ENCODE measurements around the gene HES5. TPM values are rescaled to one million over a fixed set of nuclear protein-coding genes. Genes with fewer than 3 reads are reported as not detected.

Gene HES5
- polyA plus RNA-seq, 1 of the 3 experiments (the other 2 are of a cell fraction) = 0.03 TPM

DNA sequence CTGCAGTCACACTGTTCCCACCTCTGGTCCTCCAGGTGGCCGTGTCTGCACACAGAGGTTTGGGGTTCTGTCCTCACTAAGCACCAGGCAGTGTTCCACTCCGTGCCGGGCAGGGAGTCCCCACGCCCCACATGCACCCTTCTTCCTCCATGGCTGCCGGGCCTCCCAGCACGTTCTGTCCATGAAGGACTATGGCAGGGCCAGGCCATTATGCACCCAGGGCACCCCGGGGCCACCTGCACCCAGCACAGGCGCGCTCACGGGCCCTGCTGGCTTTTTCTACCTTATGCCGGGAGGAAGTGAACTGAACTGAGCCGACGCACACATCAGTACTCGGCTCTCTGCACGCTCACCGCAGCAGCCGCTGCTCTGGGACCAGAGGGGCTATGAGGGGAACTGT lies 13.9 kb downstream of the HES5 start (continued):
- TF ChIP-seq TAF1 (IDR thresholded peaks at IDR 0.05; ENCODE audit: borderline replicate concordance, low read depth, low read length) (no peak), EZH2phosphoT487 (IDR thresholded peaks at IDR 0.05; ENCODE audit: borderline replicate concordance, low read depth) (no peak), NFIC (IDR thresholded peaks at IDR 0.05; ENCODE audit: borderline replicate concordance) (no peak)

DNA sequence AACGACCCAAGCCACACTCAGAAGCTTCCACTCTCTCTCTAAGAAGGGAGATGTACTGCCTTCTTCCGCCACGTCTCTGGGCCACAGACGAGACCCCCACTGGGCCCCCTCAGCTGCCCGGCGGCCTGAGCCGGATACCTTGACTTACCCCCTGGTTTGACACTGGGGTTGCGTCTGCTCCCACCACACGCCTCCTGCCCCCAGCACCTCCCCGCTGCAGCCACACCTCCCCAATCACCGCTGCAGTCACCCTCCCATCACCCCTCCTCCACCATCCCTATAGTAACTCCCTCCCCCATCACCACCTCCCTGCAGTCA lies 14.3 kb downstream of the HES5 start:
- no peaks in the 10 kb centered on the region for H3K9me3 ChIP-seq
- POLR2A ChIA-PET = interaction anchor here (1.3 kb wide), 1 partner anchor 14 kb away, joined by 5 read pairs; no protein-coding TSS in a partner anchor
- no peak for DNase-seq
- no peaks in the 10 kb centered on the region for H3K79me2 ChIP-seq (ENCODE audit: insufficient read depth)
- no peak overlapping the region for H3K4me2 ChIP-seq
- TF ChIP-seq TEAD4 (IDR thresholded peaks at IDR 0.05; ENCODE audit: borderline replicate concordance, insufficient read depth) (no peak), RAD21 (IDR thresholded peaks at IDR 0.05; ENCODE audit: low read length) (no peak)
- TF ChIP-seq, protein P1, sequence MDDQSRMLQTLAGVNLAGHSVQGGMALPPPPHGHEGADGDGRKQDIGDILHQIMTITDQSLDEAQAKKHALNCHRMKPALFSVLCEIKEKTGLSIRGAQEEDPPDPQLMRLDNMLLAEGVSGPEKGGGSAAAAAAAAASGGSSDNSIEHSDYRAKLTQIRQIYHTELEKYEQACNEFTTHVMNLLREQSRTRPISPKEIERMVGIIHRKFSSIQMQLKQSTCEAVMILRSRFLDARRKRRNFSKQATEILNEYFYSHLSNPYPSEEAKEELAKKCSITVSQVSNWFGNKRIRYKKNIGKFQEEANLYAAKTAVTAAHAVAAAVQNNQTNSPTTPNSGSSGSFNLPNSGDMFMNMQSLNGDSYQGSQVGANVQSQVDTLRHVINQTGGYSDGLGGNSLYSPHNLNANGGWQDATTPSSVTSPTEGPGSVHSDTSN (IDR thresholded peaks at IDR 0.05) = no peak
- H4K20me1 ChIP-seq (ENCODE audit: insufficient read depth) = no peaks in the 10 kb centered on the region
- no peak overlapping the region for H3K4me3 ChIP-seq (ENCODE audit: low read depth in 2 of 2, low read length in 1 of 2)
- peaks cover 0 to 88% of the 10 kb centered on the region in 2 experiments for H3K36me3 ChIP-seq (replicated peaks in 1 of 2; ENCODE audit: control insufficient read depth in 1 of 2, insufficient read depth in 2 of 2, low read length in 1 of 2)
- H3F3A ChIP-seq (replicated peaks; ENCODE audit: insufficient read depth) = no peaks in the 10 kb centered on the region
- CTCF ChIA-PET = interaction anchor here (0.7 kb wide), 1 partner anchor 9 kb away, joined by 3 read pairs; no protein-coding TSS in a partner anchor
- no peak overlapping the region for H3K27ac ChIP-seq (ENCODE audit: low read depth in 2 of 2, low read length in 1 of 2)
- H3K9ac ChIP-seq = no peak overlapping the region
- no peaks in the 10 kb centered on the region for H3K9me2 ChIP-seq
- H3K27me3 ChIP-seq (ENCODE audit: insufficient read depth) = no peaks in the 10 kb centered on the region
- H2AFZ ChIP-seq (ENCODE audit: low read depth) = no peak overlapping the region
- WGBS (ENCODE audit: low lambda C conversion rate) = 100% methylated on average over 6 of the region's 11 CpGs
- H3K4me1 ChIP-seq (ENCODE audit: control insufficient read depth in 1 of 2, insufficient read depth in 2 of 2, low read depth in 1 of 2, low read length in 1 of 2) = no peaks in the 10 kb centered on the region

DNA sequence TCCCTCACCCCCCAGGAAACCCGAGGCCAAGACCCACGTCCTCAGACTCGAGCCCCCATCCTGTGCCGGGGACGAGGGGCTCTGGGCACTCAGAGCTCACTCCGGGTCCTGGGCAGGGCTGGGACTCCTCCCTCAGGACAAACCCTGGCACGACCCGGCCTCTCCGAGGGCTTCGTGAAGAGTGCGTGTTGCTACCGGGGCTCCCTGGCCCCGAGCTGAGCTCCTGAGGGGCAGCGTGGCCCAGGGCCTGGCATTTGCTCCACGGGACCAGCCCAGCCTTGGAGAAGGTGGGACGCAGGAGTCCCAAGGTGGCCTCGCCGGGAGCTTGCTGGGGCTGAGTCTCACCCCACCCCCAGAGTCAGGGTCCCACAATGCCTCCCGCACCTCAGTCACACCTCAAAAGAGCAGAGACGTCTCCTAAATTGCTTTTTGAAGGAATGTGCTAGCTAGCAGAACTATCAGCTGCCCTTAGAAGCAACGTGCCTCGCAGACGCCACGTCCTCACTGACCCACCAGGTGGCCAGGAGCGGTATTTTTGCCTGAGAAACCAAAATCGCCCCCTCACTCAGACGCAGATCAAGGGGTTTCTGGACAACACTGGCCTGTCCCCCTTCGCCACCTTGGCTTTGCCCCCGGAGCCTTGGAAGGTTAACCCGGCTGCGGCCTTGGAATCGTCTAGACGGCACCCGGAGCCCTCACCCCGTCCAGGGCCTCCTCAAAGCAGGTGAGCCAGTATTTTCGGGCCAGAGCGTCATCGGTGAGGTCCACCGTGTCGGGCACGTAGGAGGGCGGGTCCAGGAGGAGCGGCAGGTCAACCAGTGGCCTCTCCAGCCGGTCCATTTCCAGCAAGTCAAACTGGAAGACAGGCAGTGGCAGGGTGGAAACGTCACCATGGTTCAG lies 14.9 kb downstream of the HES5 start:
- Histone ChIP-seq H3K9me2 (no peaks in the 10 kb centered on the region), H3F3A (replicated peaks; ENCODE audit: insufficient read depth) (no peaks in the 10 kb centered on the region), H3K9me3 (no peaks in the 10 kb centered on the region), H3K27me3 (ENCODE audit: insufficient read depth) (no peaks in the 10 kb centered on the region), H3K9ac (no peak overlapping the region), H3K36me3 (replicated peaks in 1 of 2; ENCODE audit: control insufficient read depth in 1 of 2, insufficient read depth in 2 of 2, low read length in 1 of 2) (peaks cover 0 to 89% of the 10 kb centered on the region in 2 experiments), H3K4me3 (ENCODE audit: low read depth in 2 of 2, low read length in 1 of 2) (no peak overlapping the region), H3K4me2 (no peak overlapping the region), H3K4me1 (ENCODE audit: control insufficient read depth in 1 of 2, insufficient read depth in 2 of 2, low read depth in 1 of 2, low read length in 1 of 2) (no peaks in the 10 kb centered on the region), H2AFZ (ENCODE audit: low read depth) (no peak overlapping the region), H4K20me1 (ENCODE audit: insufficient read depth) (no peaks in the 10 kb centered on the region), H3K79me2 (ENCODE audit: insufficient read depth) (no peaks in the 10 kb centered on the region), H3K27ac (ENCODE audit: low read depth in 2 of 2, low read length in 1 of 2) (no peak overlapping the region)
- POLR2A ChIA-PET = interaction anchor here (1.3 kb wide), 1 partner anchor 13 kb away, joined by 5 read pairs; no protein-coding TSS in a partner anchor
- WGBS (ENCODE audit: low lambda C conversion rate) = 91% methylated on average over 24 of the region's 45 CpGs
- no peak for DNase-seq
- CTCF ChIA-PET = interaction anchor here (0.7 to 0.9 kb wide), 3 partner anchors 9 to 55 kb away, joined by 3 to 4 read pairs (median 3); no protein-coding TSS in a partner anchor
- TF ChIP-seq POLR2AphosphoS5 (IDR thresholded peaks at IDR 0.05; ENCODE audit: low read depth, low read length) (no peak), RFX5 (IDR thresholded peaks at IDR 0.05; ENCODE audit: low read length) (no peak), MXI1 (IDR thresholded peaks at IDR 0.05; ENCODE audit: low read depth, low read length) (no peak), RXRA (IDR thresholded peaks at IDR 0.05; ENCODE audit: borderline replicate concordance, low read depth) (no peak), JUND (IDR thresholded peaks at IDR 0.05) (no peak), FOXM1 (IDR thresholded peaks at IDR 0.05; ENCODE audit: low read depth) (no peak)
- TF ChIP-seq, protein P2, sequence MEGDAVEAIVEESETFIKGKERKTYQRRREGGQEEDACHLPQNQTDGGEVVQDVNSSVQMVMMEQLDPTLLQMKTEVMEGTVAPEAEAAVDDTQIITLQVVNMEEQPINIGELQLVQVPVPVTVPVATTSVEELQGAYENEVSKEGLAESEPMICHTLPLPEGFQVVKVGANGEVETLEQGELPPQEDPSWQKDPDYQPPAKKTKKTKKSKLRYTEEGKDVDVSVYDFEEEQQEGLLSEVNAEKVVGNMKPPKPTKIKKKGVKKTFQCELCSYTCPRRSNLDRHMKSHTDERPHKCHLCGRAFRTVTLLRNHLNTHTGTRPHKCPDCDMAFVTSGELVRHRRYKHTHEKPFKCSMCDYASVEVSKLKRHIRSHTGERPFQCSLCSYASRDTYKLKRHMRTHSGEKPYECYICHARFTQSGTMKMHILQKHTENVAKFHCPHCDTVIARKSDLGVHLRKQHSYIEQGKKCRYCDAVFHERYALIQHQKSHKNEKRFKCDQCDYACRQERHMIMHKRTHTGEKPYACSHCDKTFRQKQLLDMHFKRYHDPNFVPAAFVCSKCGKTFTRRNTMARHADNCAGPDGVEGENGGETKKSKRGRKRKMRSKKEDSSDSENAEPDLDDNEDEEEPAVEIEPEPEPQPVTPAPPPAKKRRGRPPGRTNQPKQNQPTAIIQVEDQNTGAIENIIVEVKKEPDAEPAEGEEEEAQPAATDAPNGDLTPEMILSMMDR (IDR thresholded peaks at IDR 0.05) = peak; percentile 10; the same call in 1 of the 2 replicates
- TF ChIP-seq, protein P3, sequence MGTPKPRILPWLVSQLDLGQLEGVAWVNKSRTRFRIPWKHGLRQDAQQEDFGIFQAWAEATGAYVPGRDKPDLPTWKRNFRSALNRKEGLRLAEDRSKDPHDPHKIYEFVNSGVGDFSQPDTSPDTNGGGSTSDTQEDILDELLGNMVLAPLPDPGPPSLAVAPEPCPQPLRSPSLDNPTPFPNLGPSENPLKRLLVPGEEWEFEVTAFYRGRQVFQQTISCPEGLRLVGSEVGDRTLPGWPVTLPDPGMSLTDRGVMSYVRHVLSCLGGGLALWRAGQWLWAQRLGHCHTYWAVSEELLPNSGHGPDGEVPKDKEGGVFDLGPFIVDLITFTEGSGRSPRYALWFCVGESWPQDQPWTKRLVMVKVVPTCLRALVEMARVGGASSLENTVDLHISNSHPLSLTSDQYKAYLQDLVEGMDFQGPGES (IDR thresholded peaks at IDR 0.05; ENCODE audit: low read depth, low read length) = no peak
- TF ChIP-seq, protein P1 (IDR thresholded peaks at IDR 0.05) = no peak

All from SK-N-SH (cell line).